ENCODE results near the gene LOX. TPM values are rescaled to one million over a fixed set of nuclear protein-coding genes. Genes with fewer than 3 reads are reported as not detected.

Gene LOX
- total RNA-seq, 1 donor from 2014 or later = 38.8 TPM

- intact Hi-C loops (cut with DNase I) = no loop called here
- no peaks in the 10 kb centered on the region for H3K27me3 ChIP-seq
- H3K36me3 ChIP-seq = peaks cover 0 to 14% of the 10 kb centered on the region in 2 donors
- H3K27ac ChIP-seq = no peak overlapping the region
- TF ChIP-seq, protein P1, sequence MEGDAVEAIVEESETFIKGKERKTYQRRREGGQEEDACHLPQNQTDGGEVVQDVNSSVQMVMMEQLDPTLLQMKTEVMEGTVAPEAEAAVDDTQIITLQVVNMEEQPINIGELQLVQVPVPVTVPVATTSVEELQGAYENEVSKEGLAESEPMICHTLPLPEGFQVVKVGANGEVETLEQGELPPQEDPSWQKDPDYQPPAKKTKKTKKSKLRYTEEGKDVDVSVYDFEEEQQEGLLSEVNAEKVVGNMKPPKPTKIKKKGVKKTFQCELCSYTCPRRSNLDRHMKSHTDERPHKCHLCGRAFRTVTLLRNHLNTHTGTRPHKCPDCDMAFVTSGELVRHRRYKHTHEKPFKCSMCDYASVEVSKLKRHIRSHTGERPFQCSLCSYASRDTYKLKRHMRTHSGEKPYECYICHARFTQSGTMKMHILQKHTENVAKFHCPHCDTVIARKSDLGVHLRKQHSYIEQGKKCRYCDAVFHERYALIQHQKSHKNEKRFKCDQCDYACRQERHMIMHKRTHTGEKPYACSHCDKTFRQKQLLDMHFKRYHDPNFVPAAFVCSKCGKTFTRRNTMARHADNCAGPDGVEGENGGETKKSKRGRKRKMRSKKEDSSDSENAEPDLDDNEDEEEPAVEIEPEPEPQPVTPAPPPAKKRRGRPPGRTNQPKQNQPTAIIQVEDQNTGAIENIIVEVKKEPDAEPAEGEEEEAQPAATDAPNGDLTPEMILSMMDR (IDR thresholded peaks at IDR 0.05) = no peak
- TF ChIP-seq POLR2AphosphoS5 (IDR thresholded peaks at IDR 0.05; ENCODE audit: insufficient read depth in 1 of 2, low read depth in 1 of 2) (no peak), POLR2A (IDR thresholded peaks at IDR 0.05) (no peak)
- no peak for DNase-seq (ENCODE audit: extremely low spot score in 2 of 2)
- H3K4me3 ChIP-seq = no peak overlapping the region
- no peaks in the 10 kb centered on the region for H3K9me3 ChIP-seq
- H3K4me1 ChIP-seq = peaks cover 21% of the 10 kb centered on the region
Measured at GRCh38 chr5:122073018-122073417, 5.0 kb downstream of the LOX start.

GRCh38 chr5:122067390-122067789, 10.7 kb downstream of the LOX start:
- no peak for DNase-seq (ENCODE audit: extremely low spot score in 2 of 2)
- Histone ChIP-seq H3K4me1 (no peaks in the 10 kb centered on the region), H3K36me3 (peaks cover 0 to 14% of the 10 kb centered on the region in 2 donors), H3K27ac (no peak overlapping the region), H3K4me3 (no peak overlapping the region), H3K9me3 (no peaks in the 10 kb centered on the region), H3K27me3 (no peaks in the 10 kb centered on the region)
- TF ChIP-seq, protein P1 (IDR thresholded peaks at IDR 0.05) = no peak
- TF ChIP-seq POLR2A (IDR thresholded peaks at IDR 0.05) (no peak), POLR2AphosphoS5 (IDR thresholded peaks at IDR 0.05; ENCODE audit: insufficient read depth in 1 of 2, low read depth in 1 of 2) (no peak)
- intact Hi-C loops (cut with DNase I) = no loop called here

- Histone ChIP-seq H3K9me3 (no peaks in the 10 kb centered on the region), H3K4me1 (no peaks in the 10 kb centered on the region), H3K4me3 (no peak overlapping the region), H3K27me3 (no peaks in the 10 kb centered on the region), H3K27ac (no peak overlapping the region), H3K36me3 (peaks cover 0 to 10% of the 10 kb centered on the region in 2 donors)
- DNase-seq (ENCODE audit: extremely low spot score in 2 of 2) = no peak
- intact Hi-C loops (cut with DNase I) = no loop called here
- TF ChIP-seq POLR2AphosphoS5 (IDR thresholded peaks at IDR 0.05; ENCODE audit: insufficient read depth in 1 of 2, low read depth in 1 of 2) = no peak
- no peak for TF ChIP-seq POLR2A (IDR thresholded peaks at IDR 0.05)
- TF ChIP-seq, protein P1 (IDR thresholded peaks at IDR 0.05) = no peak
Measured at GRCh38 chr5:122064992-122065391, 13.1 kb downstream of the LOX start.

DNA sequence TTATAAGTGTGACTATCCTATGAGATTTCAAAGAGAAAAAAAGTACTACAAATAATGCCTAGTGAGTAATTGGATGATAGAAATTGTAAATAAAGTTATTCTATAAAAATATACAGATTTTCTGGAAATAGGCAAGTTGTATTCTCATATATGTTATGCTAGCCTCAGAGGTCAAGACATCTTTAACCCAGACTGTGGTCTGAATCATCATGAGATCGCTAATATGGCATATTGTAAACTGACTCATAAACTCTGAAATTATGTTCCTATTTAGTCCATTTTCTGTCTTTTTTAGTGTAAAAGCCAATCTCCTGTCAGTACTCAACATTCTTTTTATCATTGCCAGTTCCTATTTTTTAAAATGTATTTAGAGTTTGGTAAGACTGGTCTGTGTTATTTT, 14.2 kb downstream of the LOX start:
- H3K4me1 ChIP-seq = no peaks in the 10 kb centered on the region
- intact Hi-C loops (cut with DNase I) = no loop called here
- TF ChIP-seq, protein P1 (IDR thresholded peaks at IDR 0.05) = no peak
- no peak for TF ChIP-seq POLR2A (IDR thresholded peaks at IDR 0.05)
- TF ChIP-seq POLR2AphosphoS5 (IDR thresholded peaks at IDR 0.05; ENCODE audit: insufficient read depth in 1 of 2, low read depth in 1 of 2) = no peak
- DNase-seq (ENCODE audit: extremely low spot score in 2 of 2) = no peak
- H3K36me3 ChIP-seq = peaks cover 0 to 5% of the 10 kb centered on the region in 2 donors
- no peaks in the 10 kb centered on the region for H3K27me3 ChIP-seq
- H3K9me3 ChIP-seq = no peaks in the 10 kb centered on the region
- no peak overlapping the region for H3K4me3 ChIP-seq
- no peak overlapping the region for H3K27ac ChIP-seq

- Histone ChIP-seq H3K9me3 (no peaks in the 10 kb centered on the region), H3K27me3 (no peaks in the 10 kb centered on the region), H3K4me3 (no peak overlapping the region), H3K36me3 (no peaks in the 10 kb centered on the region), H3K4me1 (no peaks in the 10 kb centered on the region), H3K27ac (no peak overlapping the region)
- TF ChIP-seq POLR2A (IDR thresholded peaks at IDR 0.05) (no peak), POLR2AphosphoS5 (IDR thresholded peaks at IDR 0.05; ENCODE audit: insufficient read depth in 1 of 2, low read depth in 1 of 2) (no peak)
- TF ChIP-seq, protein P1 (IDR thresholded peaks at IDR 0.05) = no peak
- DNase-seq (ENCODE audit: extremely low spot score in 2 of 2) = no peak
- intact Hi-C loops (cut with DNase I) = no loop called here
Measured at GRCh38 chr5:122062205-122062604, 15.9 kb downstream of the LOX start.

Data from vagina (tissue), 2 donors.